ENCODE data around the gene INS.

- no peak for TF ChIP-seq CTCF (IDR thresholded peaks at IDR 0.05)
- TF ChIP-seq POLR2A (IDR thresholded peaks at IDR 0.05) = no peak
Observed at GRCh38 chr11:2137202-2138067, 23.6 kb downstream of the INS start.

All from transverse colon (tissue), 3 donors.